Tibial artery (tissue), 4 donors: ENCODE data around the gene MYRFL.

Source experiments
- DNase-seq, 2 donors: peaks; one replicate each; pipeline ENCODE4 v3.0.0-alpha.2; 2019
- H3K27ac ChIP-seq, 2 donors: fragments of 200-600 bp; sonication (generic) in 1 of 2; 1 replicate in 1 of 2; 2 replicates in 1 of 2; pipeline ENCODE4 v1.5.1; 2018 to 2019; ENCODE audit warnings: mild to moderate bottlenecking in 1 of 2
- H3K27me3 ChIP-seq, 2 donors: fragments of 200-600 bp; sonication (generic) in 1 of 2; one replicate each; pipeline versions ENCODE4 v1.5.1 to v1.6.0; 2016 to 2019
- H3K36me3 ChIP-seq, 3 donors: fragments of 200-600 bp; sonication (generic) in 2 of 3; one replicate each; pipeline ENCODE4 v1.5.1; 2016 to 2019; ENCODE audit warnings: mild to moderate bottlenecking in 2 of 3
- H3K4me1 ChIP-seq, 4 donors: fragments of 200-600 bp; sonication (generic) in 2 of 4; 1 replicate in 3 of 4; 2 replicates in 1 of 4; pipeline ENCODE4 v1.5.1; 2016 to 2019
- H3K4me3 ChIP-seq, 2 donors: fragments of 200-600 bp; sonication (generic) in 1 of 2; 1 replicate in 1 of 2; 2 replicates in 1 of 2; pipeline ENCODE4 v1.5.1; 2018 to 2019; ENCODE audit warnings: mild to moderate bottlenecking in 2 of 2
- H3K9me3 ChIP-seq, 3 donors: fragments of 200-600 bp; sonication (generic) in 1 of 3; one replicate each; pipeline ENCODE4 v1.5.1; 2016 to 2019
- intact Hi-C: fragments of 100-400 bp; cut with DNase I; formaldehyde crosslinking; loops from one replicate; pipeline ENCODE4 v1.15.0; 2023; ENCODE audit warnings: low total_unique reads
- TF ChIP-seq, protein P1 (sequence below), 2 experiments: fragments of 200-600 bp in 1 of 2; fragments of 450-650 bp in 1 of 2; IDR thresholded peaks; one replicate each; pipeline ENCODE4 v1.5.1; 2017 to 2019; ENCODE audit warnings: antibody characterized with exemption in 2 of 2, mild to moderate bottlenecking in 1 of 2, moderate library complexity in 1 of 2

The MYRFL gene

DNA sequence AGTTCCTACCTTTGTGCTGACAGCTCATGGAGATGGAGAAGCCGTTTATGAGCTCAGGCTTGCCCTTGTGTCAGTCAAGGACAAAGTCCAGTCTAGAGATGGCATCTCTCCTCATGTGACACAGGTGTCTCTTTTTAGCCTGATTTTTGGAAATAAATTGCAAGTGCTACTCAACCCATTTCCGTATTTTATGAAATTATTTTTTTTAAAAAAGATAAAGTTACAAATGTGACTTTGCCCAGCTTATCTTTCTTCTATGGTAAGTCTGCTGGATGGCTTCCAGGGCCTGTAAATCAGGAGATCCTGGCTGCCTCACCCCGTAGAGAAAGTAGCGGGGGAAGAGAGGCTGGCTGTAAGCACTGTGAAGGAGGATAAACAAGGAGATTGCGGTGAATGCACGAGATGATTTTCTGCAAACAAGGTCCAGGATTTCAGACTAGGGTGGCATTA, 169.7 kb downstream of the MYRFL start:
- no peaks in the 10 kb centered on the region for H3K9me3 ChIP-seq
- peaks cover 0 to 86% (median 28%) of the 10 kb centered on the region in 4 donors for H3K4me1 ChIP-seq
- intact Hi-C loops = no loop called here
- peak overlapping the region; percentile 66 to 82 for H3K27ac ChIP-seq
- H3K36me3 ChIP-seq = no peaks in the 10 kb centered on the region
- H3K27me3 ChIP-seq = no peaks in the 10 kb centered on the region
- TF ChIP-seq, protein P1, sequence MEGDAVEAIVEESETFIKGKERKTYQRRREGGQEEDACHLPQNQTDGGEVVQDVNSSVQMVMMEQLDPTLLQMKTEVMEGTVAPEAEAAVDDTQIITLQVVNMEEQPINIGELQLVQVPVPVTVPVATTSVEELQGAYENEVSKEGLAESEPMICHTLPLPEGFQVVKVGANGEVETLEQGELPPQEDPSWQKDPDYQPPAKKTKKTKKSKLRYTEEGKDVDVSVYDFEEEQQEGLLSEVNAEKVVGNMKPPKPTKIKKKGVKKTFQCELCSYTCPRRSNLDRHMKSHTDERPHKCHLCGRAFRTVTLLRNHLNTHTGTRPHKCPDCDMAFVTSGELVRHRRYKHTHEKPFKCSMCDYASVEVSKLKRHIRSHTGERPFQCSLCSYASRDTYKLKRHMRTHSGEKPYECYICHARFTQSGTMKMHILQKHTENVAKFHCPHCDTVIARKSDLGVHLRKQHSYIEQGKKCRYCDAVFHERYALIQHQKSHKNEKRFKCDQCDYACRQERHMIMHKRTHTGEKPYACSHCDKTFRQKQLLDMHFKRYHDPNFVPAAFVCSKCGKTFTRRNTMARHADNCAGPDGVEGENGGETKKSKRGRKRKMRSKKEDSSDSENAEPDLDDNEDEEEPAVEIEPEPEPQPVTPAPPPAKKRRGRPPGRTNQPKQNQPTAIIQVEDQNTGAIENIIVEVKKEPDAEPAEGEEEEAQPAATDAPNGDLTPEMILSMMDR (IDR thresholded peaks at IDR 0.05) = no peak
- no peak for DNase-seq
- no peak overlapping the region for H3K4me3 ChIP-seq

DNA sequence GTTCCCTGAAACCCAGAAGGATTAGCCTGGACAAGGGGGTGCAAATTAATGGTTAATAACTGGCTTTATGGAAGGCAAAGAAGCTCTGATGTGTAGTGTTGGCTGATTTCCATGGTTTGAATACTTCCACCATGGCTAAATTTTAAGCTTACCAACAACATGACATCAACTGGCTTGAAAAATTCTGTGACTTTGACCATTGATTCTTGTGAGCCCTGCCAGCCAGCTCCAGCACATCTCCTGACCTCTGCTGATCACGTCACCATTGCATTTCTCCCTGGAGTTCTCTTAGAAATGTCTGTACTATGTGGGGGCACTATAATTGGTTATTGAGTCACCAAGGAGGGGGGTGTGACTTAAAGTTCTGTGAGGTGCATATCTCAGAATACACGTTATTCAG, 171.2 kb downstream of the MYRFL start:
- TF ChIP-seq, protein P1 (IDR thresholded peaks at IDR 0.05) = no peak
- peak overlapping the region; percentile 66 to 82 for H3K27ac ChIP-seq
- H3K36me3 ChIP-seq = no peaks in the 10 kb centered on the region
- no peaks in the 10 kb centered on the region for H3K9me3 ChIP-seq
- DNase-seq = no peak
- H3K4me3 ChIP-seq = no peak overlapping the region
- intact Hi-C loops = no loop called here
- peaks cover 0 to 79% (median 25%) of the 10 kb centered on the region in 4 donors for H3K4me1 ChIP-seq
- H3K27me3 ChIP-seq = no peaks in the 10 kb centered on the region

DNA sequence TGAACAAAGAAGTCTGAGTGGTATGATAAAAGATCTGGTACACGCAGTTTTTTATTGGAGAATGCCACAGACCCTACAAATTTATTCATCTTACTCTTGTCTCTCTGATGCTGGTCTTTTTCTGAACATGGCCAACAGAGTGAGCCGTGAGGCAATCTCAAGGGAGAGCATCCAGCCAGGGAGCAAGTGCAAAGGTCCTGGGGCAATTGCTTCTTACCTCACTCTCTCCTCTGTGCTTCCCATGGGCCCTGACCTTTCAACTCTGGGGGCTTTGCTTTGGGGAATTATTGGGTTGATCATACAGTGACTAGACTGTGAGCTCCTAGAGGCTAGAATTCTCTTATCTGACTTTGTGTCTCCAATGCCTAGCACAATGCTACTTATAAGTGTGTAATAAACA, 171.7 kb downstream of the MYRFL start:
- TF ChIP-seq, protein P1 (IDR thresholded peaks at IDR 0.05) = no peak

DNA sequence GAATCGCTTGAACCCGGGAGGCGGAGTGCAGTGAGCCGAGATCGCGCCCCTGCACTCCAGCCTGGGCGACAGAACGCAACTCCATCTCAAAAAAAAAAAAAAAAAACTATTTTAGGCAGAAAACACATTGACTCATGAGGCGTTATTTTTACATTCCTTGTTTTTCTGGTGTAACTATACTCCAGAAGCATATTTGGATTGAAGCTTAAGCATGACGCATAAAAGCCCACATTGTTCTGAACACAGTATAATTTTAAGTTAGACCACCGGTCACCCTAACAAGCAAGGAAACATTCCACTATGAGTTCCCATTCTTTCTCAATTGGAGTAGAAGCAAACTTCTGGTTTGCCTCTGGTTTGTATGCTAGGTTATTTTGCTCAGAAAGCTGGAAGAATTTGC, 173.0 kb downstream of the MYRFL start:
- no peak for DNase-seq
- Histone ChIP-seq H3K4me1 (peaks cover 0 to 76% (median 21%) of the 10 kb centered on the region in 4 donors), H3K27ac (peak overlapping the region; percentile 66 to 82), H3K27me3 (no peaks in the 10 kb centered on the region), H3K36me3 (no peaks in the 10 kb centered on the region), H3K4me3 (no peak overlapping the region), H3K9me3 (no peaks in the 10 kb centered on the region)
- intact Hi-C loops = no loop called here
- TF ChIP-seq, protein P1 (IDR thresholded peaks at IDR 0.05) = no peak

More for the DNA sequence above, 171.7 kb downstream of the MYRFL start:
- intact Hi-C loops = no loop called here
- peaks cover 0 to 76% (median 22%) of the 10 kb centered on the region in 4 donors for H3K4me1 ChIP-seq
- peak overlapping the region; percentile 66 to 82 for H3K27ac ChIP-seq
- H3K9me3 ChIP-seq = no peaks in the 10 kb centered on the region
- H3K27me3 ChIP-seq = no peaks in the 10 kb centered on the region
- no peaks in the 10 kb centered on the region for H3K36me3 ChIP-seq
- no peak for DNase-seq
- no peak overlapping the region for H3K4me3 ChIP-seq

DNA sequence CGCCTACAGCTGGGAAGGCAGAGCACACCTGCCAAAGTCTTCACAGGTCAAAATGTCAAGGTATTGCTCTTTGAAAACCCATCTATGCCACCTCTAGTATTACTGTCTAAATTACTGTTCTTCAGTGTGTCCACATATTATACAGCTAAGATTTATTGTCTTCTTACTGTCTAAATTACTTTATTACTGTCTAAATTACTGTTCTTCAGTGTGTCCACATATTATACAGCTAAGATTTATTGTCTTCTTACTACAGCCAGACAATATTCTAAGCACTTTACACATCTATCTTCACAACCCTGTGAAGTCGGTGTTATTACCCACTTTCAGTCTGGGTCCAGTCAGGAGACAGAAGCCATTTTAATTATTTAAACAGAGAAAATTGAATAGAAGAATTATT, 173.9 kb downstream of the MYRFL start:
- no peak overlapping the region for H3K4me3 ChIP-seq
- intact Hi-C loops = no loop called here
- peak overlapping the region in 1 of 2 donors; percentile 82 for H3K27ac ChIP-seq
- TF ChIP-seq, protein P1 (IDR thresholded peaks at IDR 0.05) = no peak
- no peaks in the 10 kb centered on the region for H3K36me3 ChIP-seq
- H3K9me3 ChIP-seq = no peaks in the 10 kb centered on the region
- H3K4me1 ChIP-seq = peaks cover 0 to 70% (median 18%) of the 10 kb centered on the region in 4 donors
- no peak for DNase-seq
- H3K27me3 ChIP-seq = no peaks in the 10 kb centered on the region

DNA sequence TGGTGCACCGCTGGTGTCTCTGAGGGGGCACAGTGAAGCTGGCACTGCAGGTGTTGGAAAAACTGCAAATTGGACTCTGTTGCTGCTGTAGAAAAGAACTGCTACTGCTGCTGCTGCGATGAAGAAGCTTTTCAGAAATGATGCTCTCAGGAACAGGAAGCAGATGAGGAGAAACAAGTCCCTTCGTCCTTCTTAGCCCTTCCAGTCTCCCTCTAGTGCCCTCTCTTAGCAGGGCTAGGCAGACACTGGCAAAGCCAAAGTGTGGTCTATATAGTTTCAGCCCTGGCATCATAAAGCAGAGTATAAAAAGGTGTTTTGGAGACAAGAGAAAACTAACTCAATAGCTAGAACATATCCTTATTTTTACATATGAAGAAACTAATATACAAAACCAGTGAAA, 174.5 kb downstream of the MYRFL start:
- Histone ChIP-seq H3K27me3 (no peaks in the 10 kb centered on the region), H3K36me3 (no peaks in the 10 kb centered on the region), H3K9me3 (no peaks in the 10 kb centered on the region), H3K4me1 (peaks cover 0 to 64% (median 15%) of the 10 kb centered on the region in 4 donors), H3K27ac (no peak overlapping the region), H3K4me3 (no peak overlapping the region)
- no peak for DNase-seq
- intact Hi-C loops = no loop called here
- TF ChIP-seq, protein P1 (IDR thresholded peaks at IDR 0.05) = no peak
